Astrocyte (in vitro differentiated cells and primary cell): Measurements from ENCODE around the gene HNRNPDL. TPM values are rescaled to one million over a fixed set of nuclear protein-coding genes. Genes with fewer than 3 reads are reported as not detected.

Experiments used
- DNase-seq: peaks from one replicate; pipeline ENCODE4 v3.0.0-alpha.2; 2010; ENCODE audit warnings: low read depth
- FAIRE-seq: peaks from 2 replicates; lab custom pipeline; 2011; peaks lifted over from hg19 to GRCh38; lab: Jason Lieb, UNC
- H2AFZ ChIP-seq: 2 replicates; pipeline ENCODE4 v1.6.0; 2012; ENCODE audit warnings: low read depth, low read length, inconsistent platforms
- H3K27ac ChIP-seq: 2 replicates; pipeline ENCODE4 v1.5.1; 2011; ENCODE audit warnings: low read depth, low read length, inconsistent platforms
- H3K27me3 ChIP-seq: 2 replicates; pipeline ENCODE4 v1.6.0; 2011; ENCODE audit warnings: low read length, inconsistent platforms; ENCODE audit not compliant: insufficient read depth
- H3K36me3 ChIP-seq: 2 replicates; pipeline ENCODE4 v1.5.1; 2011; ENCODE audit warnings: low read length, inconsistent platforms; ENCODE audit not compliant: insufficient read depth
- H3K4me1 ChIP-seq: 2 replicates; pipeline ENCODE4 v1.5.1; 2011; ENCODE audit warnings: low read length, inconsistent platforms; ENCODE audit not compliant: insufficient read depth
- H3K4me2 ChIP-seq: 2 replicates; pipeline ENCODE4 v1.6.0; 2012; ENCODE audit warnings: low read length, inconsistent platforms
- H3K4me3 ChIP-seq: 2 replicates; pipeline ENCODE4 v1.5.1; 2011; ENCODE audit warnings: low read depth, mild to moderate bottlenecking, low read length, inconsistent platforms; ENCODE audit not compliant: insufficient read depth
- H3K79me2 ChIP-seq: 2 replicates; pipeline ENCODE4 v1.6.0; 2012; ENCODE audit warnings: mild to moderate bottlenecking, low read length, inconsistent platforms; ENCODE audit not compliant: insufficient read depth
- H3K9ac ChIP-seq: 2 replicates; pipeline ENCODE4 v1.6.0; 2012; ENCODE audit warnings: mild to moderate bottlenecking, low read length, inconsistent platforms
- H3K9me3 ChIP-seq: 2 replicates; pipeline ENCODE4 v1.5.1; 2012; ENCODE audit warnings: low read depth, mild to moderate bottlenecking, low read length, inconsistent platforms; ENCODE audit not compliant: insufficient read depth
- H4K20me1 ChIP-seq: 2 replicates; pipeline ENCODE4 v1.6.0; 2012; ENCODE audit warnings: low read length, inconsistent platforms; ENCODE audit not compliant: insufficient read depth
- H3K27ac Mint-ChIP-seq: one replicate; pipeline ENCODE4 v1.8.0; 2021; ENCODE audit warnings: mild to moderate bottlenecking, mixed read lengths; ENCODE audit not compliant: unreplicated experiment
- H3K27me3 Mint-ChIP-seq: one replicate; pipeline ENCODE4 v1.8.0; 2021; ENCODE audit warnings: low read depth, mixed read lengths; ENCODE audit not compliant: unreplicated experiment
- H3K36me3 Mint-ChIP-seq: one replicate; pipeline ENCODE4 v1.8.0; 2021; ENCODE audit warnings: low read depth, mixed read lengths; ENCODE audit not compliant: unreplicated experiment
- H3K4me1 Mint-ChIP-seq: one replicate; pipeline ENCODE4 v1.8.0; 2021; ENCODE audit warnings: low read depth, mixed read lengths; ENCODE audit not compliant: unreplicated experiment
- H3K4me3 Mint-ChIP-seq: one replicate; pipeline ENCODE4 v1.8.0; 2021; ENCODE audit warnings: mild to moderate bottlenecking, moderate library complexity, mixed read lengths; ENCODE audit not compliant: unreplicated experiment
- H3K9me3 Mint-ChIP-seq: one replicate; pipeline ENCODE4 v1.8.0; 2021; ENCODE audit warnings: mild to moderate bottlenecking, mixed read lengths; ENCODE audit not compliant: unreplicated experiment
- EZH2 ChIP-seq: IDR thresholded peaks from 2 replicates; pipeline ENCODE4 v1.6.1; 2012; ENCODE audit warnings: mild to moderate bottlenecking, low read length, inconsistent platforms; ENCODE audit not compliant: insufficient read depth
- total RNA-seq: library from RNA; stranded (reverse); gene quantifications from 2 replicates; pipeline ENCODE4 v1.2.1, GENCODE V29; 2021
- TF ChIP-seq, protein P1 (sequence below): IDR thresholded peaks from 2 replicates; pipeline ENCODE4 v1.5.1; 2011; ENCODE audit warnings: low read depth, mild to moderate bottlenecking, inconsistent platforms, low read length, moderate library complexity; ENCODE audit not compliant: insufficient read depth

HNRNPDL gene
- total RNA-seq, 1 donor from 2014 or later: 220 TPM

- no peaks in the 10 kb centered on the region for H3K27me3 ChIP-seq
- H3K9me3 ChIP-seq: no peaks in the 10 kb centered on the region
- peaks cover 10% of the 10 kb centered on the region for H3K4me1 Mint-ChIP-seq
- H3K36me3 Mint-ChIP-seq: peaks cover 4% of the 10 kb centered on the region
- H3K4me1 ChIP-seq: peaks cover 4% of the 10 kb centered on the region
- H3K9me3 Mint-ChIP-seq: no peaks in the 10 kb centered on the region
- no peak overlapping the region for H2AFZ ChIP-seq
- H3K27ac Mint-ChIP-seq: no peak overlapping the region
- peaks cover 8% of the 10 kb centered on the region for H3K36me3 ChIP-seq
- H3K79me2 ChIP-seq: no peaks in the 10 kb centered on the region
- no peak overlapping the region for H3K4me3 ChIP-seq
- DNase-seq (peak; percentile 4), FAIRE-seq (no peak)
- H3K27ac ChIP-seq: no peak overlapping the region
- H3K4me2 ChIP-seq: no peak overlapping the region
- TF ChIP-seq EZH2: no peak
- TF ChIP-seq, protein P1, sequence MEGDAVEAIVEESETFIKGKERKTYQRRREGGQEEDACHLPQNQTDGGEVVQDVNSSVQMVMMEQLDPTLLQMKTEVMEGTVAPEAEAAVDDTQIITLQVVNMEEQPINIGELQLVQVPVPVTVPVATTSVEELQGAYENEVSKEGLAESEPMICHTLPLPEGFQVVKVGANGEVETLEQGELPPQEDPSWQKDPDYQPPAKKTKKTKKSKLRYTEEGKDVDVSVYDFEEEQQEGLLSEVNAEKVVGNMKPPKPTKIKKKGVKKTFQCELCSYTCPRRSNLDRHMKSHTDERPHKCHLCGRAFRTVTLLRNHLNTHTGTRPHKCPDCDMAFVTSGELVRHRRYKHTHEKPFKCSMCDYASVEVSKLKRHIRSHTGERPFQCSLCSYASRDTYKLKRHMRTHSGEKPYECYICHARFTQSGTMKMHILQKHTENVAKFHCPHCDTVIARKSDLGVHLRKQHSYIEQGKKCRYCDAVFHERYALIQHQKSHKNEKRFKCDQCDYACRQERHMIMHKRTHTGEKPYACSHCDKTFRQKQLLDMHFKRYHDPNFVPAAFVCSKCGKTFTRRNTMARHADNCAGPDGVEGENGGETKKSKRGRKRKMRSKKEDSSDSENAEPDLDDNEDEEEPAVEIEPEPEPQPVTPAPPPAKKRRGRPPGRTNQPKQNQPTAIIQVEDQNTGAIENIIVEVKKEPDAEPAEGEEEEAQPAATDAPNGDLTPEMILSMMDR: no peak
- no peaks in the 10 kb centered on the region for H4K20me1 ChIP-seq
- no peaks in the 10 kb centered on the region for H3K27me3 Mint-ChIP-seq
- no peak overlapping the region for H3K9ac ChIP-seq
- no peak overlapping the region for H3K4me3 Mint-ChIP-seq
Observed at GRCh38 chr4:82467471-82467870, 37.2 kb upstream of the HNRNPDL start.

GRCh38 chr4:82463221-82463620 lies 33.0 kb upstream of the HNRNPDL start:
- Mint-ChIP-seq H3K27ac (no peak overlapping the region), H3K27me3 (no peaks in the 10 kb centered on the region), H3K36me3 (peaks cover 7% of the 10 kb centered on the region), H3K9me3 (no peaks in the 10 kb centered on the region), H3K4me1 (peaks cover 9% of the 10 kb centered on the region), H3K4me3 (no peak overlapping the region)
- no peak overlapping the region for H2AFZ ChIP-seq
- H3K4me1 ChIP-seq: no peaks in the 10 kb centered on the region
- peaks cover 23% of the 10 kb centered on the region for H3K36me3 ChIP-seq
- no peak for DNase-seq
- no peaks in the 10 kb centered on the region for H4K20me1 ChIP-seq
- no peaks in the 10 kb centered on the region for H3K27me3 ChIP-seq
- TF ChIP-seq, protein P1: no peak
- TF ChIP-seq EZH2: no peak
- H3K4me2 ChIP-seq: no peak overlapping the region
- H3K27ac ChIP-seq: no peak overlapping the region
- H3K79me2 ChIP-seq: no peaks in the 10 kb centered on the region
- H3K9ac ChIP-seq: no peak overlapping the region
- no peaks in the 10 kb centered on the region for H3K9me3 ChIP-seq
- no peak overlapping the region for H3K4me3 ChIP-seq
- no peak for FAIRE-seq

DNA sequence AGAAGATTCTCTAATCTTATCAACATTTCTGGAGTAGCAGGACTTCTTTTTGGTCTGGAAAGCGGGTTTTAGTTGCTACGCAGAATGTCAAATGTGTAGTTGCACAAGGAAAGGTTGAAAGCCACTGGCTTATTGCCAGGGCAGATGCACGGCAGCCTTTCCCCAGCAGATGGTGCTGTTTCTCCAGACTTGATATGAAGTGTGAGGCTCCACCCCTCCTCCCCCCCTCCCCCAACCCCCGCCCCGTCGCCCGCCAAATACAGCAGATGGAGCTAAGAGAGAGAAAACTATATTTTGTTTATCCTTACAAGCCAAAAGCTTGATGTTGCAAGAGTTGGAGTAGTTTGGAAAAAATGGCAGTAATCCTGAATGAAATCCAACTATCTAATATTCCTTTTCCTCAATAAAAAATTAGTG lies 32.2 kb upstream of the HNRNPDL start:
- Histone ChIP-seq H3K36me3 (peaks cover 23% of the 10 kb centered on the region), H4K20me1 (no peaks in the 10 kb centered on the region), H3K4me2 (no peak overlapping the region), H3K4me3 (no peak overlapping the region), H2AFZ (no peak overlapping the region), H3K27me3 (no peaks in the 10 kb centered on the region), H3K4me1 (no peaks in the 10 kb centered on the region), H3K9ac (no peak overlapping the region), H3K27ac (no peak overlapping the region), H3K9me3 (no peaks in the 10 kb centered on the region), H3K79me2 (no peaks in the 10 kb centered on the region)
- DNase-seq (peak; percentile 46), FAIRE-seq (no peak)
- no peak overlapping the region for H3K27ac Mint-ChIP-seq
- peaks cover 5% of the 10 kb centered on the region for H3K36me3 Mint-ChIP-seq
- peaks cover 9% of the 10 kb centered on the region for H3K4me1 Mint-ChIP-seq
- H3K4me3 Mint-ChIP-seq: no peak overlapping the region
- no peaks in the 10 kb centered on the region for H3K9me3 Mint-ChIP-seq
- H3K27me3 Mint-ChIP-seq: no peaks in the 10 kb centered on the region
- TF ChIP-seq, protein P1: peak; percentile 72
- no peak for TF ChIP-seq EZH2
